T-helper 22 cell (primary cell): Measurements from ENCODE around the gene SLIT3.

Experiments used
- DNase-seq: peaks from one replicate; pipeline ENCODE4 v3.0.0-alpha.2; 2020; ENCODE audit warnings: low read depth

Gene SLIT3

DNA sequence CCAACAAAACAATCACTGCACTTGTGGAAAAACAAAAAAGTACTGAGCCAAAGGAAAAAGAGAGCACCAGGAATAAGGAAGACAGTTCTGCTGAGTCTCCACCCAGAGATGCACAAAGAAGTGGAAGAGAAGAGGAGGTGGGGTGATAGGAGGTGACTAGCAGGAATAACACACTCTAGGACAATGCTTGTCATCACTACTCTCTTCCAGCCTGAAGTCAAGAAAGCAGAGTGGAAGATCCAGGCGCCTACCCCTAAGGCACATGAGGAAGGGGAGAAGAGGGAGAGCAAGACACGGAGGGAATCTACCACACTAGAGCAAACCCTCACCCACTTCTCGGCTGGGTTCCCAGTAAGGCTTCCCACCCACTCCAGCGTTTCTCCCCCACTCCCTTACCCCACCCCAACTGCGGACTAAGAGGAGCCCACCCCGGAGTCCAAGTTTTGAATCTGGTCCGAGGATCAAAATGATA, 1.7 kb downstream of the SLIT3 start:
- DNase-seq, result no peak

DNA sequence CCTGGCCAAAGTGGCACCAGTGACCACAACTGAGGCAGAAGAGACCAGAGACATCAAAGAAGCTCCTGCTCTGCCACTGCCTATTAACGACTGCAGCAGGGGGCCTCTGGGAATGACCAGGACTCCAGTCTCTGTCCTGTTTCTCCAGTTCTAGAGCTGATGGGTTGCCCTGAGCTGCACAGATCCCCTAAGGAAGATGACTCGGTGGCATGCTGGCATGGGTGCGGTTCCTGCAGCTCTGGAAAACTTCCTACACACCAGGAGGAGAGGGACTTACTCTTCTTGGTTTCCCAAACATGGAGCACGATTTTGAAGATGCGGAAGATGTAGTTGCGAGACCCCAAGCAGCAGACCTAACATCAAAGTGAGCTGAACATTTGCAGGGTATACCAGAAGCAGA, 2.7 kb downstream of the SLIT3 start:
- no peak for DNase-seq

DNA sequence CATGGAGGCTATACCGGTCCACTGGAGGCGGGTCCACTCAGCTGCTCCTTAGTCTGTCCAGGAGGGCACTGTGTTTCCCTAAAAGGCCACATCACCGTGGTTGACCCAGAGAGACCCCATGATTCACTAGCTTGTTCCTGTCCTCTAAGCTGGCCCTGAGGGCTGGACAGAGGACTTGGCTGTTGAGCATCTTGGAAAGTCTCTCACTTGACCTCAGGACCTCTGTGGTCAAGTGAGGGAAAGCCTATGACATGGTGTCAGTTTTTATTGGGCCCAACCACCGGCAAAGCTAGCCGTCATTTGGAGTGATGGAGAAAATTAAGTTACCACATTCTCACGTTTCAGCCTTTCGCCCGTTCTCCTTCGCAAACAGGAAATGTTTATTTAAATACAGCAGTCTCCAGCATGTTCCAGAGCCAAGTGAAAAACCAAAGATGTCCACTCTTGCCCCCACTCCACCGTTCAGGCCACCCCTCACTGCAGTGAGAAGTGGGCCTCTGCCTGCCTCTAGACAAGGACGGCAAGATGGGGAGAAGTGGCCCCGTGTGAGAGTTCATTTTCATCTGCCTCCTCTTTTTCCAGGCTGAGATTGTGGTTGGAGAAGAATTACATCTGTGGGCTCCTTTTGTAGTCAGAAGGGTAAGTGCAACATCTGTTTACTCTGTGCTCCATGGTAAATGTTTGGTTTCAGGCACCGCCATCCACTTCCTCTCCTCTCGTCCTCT, 4.4 kb downstream of the SLIT3 start:
- DNase-seq, result no peak

DNA sequence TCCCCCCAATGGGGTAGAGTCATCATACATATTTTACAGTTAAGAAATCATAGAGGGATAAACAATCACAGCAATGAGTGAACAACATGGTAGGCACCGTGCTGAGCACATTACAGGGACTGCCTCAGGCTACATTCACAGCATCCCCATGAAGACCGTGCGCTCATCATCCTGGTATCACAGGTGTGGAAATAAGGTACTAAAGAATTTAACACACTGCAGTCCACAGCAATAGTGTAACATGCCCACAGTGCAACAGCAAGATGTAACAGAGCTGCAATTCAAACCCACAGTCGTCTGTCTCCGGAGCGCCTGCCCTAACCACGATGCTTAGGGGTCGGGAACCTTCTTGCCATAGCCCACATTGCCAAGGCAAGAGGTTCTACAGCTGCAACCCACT, 5.6 kb downstream of the SLIT3 start:
- DNase-seq, result no peak

DNA sequence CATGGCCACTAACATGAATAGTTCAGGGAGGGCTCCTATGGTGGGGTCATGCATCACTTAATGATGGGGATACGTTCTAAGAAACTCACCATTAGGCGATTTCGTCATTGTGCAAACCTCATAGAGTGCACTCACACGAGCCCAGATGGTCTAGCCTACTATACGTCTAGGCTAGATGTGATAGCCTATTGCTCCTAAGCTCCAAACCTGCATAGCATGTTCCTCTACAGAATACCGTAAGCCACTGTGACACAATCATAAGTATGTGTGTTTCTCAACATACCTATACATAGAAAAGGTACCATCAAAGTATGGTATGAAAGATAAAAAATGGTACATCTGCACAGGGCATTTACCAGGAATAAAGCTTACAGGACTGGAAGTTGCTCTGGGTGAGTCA, 6.3 kb downstream of the SLIT3 start:
- DNase-seq, result no peak

DNA sequence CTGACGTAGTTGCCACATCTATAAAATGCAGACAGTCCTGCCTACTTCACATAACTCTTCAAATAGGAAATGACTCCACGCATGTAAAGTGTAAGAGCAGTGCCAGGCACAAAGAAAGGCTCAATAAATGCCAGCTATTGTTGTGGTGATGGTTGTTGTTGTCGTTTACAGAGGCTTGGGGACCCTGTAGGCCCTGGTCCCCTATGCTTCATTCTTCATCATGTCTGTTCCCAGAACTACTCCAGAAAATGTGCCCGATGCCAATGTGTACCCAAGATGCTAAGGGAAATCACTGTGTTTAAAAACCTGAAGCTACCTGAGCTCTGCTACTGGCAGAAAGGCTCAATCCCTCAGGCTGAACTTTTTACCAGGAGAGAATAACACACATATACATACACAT, 9.1 kb downstream of the SLIT3 start:
- no peak for DNase-seq

DNA sequence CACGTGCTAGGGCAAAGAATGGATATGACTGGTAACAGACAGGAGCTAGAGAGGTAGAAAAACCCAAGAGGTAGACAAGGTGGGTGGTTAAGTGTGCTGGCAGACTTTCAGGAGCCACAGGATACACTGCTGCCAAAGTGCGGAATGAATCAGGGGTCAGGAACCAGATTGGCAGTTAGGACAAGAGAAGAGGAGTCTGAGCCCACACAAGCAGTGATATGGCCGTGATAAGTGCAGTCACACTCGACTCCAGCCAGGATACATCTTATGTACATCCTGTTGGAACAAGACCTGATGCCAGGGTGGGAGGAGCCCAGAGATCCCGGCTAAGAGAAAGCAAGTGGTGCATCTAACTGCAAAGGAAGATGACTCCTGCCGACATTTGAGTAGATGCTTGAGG, 10.0 kb downstream of the SLIT3 start:
- no peak for DNase-seq

DNA sequence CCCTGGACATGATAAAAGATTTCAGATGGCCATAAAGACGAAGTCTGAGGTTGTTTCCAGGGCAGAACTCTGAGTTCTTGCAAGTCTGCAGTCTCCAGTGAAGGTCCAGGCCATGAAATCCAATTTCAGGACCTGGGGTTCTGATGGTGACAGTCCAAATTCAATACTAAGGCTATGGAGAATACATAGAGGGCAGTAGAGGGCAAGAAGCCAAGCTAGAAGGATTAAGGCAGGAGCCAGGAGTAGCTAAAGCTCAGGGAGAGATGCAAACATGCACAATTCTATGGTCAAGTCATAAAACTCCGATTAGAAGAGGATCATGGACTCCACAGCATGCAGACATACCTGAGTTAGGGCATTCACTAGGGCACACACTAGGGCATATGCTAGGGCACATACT, 11.4 kb downstream of the SLIT3 start:
- no peak for DNase-seq

DNA sequence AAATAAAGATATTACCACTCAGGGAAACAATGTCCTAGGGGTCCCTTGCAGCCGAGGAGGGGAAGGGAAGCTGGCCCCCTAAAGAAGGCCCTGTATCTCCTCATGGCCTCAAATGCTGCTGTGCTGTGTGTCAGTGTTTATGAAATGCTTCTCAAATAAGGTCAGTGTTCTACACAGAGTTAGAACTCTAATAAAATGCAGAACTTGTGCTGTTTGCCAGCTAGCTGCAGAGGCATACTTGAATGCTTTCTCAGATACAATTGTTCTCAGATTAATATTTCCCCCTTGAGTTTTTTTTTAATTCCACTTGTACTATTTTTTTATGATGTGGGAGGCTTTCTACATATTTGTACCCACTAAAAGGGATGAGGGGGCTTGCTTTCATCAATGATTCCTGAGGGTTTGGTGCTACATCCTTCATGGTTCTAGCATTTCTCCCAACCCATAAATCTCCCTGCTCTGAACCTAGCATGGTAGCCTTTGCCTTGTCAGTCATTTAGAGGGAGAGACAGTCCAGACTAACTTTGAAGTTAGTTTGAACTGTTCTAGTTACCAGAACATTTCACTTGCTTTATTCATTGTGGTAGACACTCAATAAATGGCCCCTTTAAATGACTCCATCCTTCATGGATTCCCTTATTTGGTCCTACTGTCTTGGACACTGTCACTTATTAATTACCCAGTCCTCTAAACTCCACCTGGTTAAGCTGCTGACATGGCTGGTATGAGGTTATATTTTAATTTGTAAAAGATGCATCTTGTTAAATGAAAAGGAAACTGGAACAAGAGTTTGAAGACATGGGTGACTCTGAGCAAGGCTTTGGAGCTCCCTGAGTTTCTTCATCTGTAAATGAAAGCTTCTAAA, 12.6 kb downstream of the SLIT3 start:
- no peak for DNase-seq

DNA sequence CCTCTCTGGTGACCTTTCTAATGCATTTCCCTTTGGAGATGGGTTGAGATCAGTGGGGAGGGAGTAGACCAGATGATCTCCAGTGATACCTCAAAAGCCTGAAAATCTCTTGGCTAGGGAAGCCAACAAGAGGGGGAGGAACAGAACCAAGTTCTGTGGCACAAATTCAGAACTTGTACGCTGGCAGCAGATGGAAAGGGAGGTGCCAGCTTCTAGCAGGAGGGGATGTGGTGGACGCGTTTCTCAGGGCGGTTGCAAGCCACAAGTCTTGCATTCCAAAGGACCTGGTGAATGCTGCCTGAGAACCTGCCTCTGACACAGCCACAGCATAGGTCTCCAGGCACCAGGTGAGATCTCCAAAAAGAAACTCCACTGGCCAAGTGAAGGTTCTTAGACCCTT, 13.4 kb downstream of the SLIT3 start:
- DNase-seq, result no peak

DNA sequence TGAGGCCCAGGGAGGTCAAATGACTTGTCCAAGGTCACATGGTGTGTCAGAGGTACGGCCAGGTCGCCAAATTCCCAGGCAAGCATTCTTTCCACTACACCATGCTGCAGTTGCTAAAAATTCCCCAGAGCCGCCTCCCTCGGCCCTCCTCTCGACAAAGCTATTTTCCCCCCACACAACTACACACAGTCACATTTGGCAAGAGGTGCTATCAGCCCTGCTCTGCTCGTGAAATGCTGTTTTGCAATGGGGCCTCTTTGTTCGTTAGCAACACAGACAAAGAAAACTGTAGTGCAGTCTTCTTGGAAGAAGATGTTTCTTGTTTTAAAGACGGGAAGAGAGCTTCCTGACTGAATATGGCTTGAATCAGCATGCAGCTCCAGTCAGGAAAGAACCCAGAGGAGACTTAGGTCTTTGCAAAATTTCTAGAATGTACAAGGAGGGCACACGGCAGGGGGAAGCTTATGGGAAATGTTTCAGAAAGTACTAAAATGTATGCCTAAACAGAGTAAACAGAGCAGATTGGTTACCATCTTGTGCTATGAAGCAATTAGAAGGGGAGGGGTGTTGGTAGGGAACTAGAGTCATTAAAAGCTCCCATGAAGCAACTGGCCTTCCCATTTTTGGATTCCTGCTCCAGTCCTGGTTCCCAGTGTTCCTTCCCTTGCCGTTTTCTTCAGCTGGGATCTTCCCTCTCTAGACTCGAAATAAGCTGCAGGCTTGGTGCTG, 14.2 kb downstream of the SLIT3 start:
- DNase-seq, result no peak

DNA sequence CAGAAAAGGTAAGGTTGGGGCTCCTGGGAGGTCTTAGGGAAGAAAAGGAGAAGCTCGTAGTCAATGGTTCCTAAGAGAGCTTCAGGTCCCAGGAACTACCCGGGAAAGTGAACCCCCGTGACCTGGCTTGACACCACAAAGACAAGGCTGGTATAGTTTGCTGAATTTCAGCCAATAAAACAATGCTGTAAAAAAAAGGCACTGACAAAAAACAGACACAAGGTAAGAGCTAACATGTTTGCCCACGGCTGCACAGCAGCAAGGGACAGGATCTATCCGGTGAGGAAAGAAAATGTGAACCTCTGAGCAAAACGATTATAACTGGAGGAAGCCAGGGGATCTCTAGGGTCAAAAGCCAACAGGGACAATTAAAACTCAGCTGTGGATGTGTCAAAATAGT, 17.1 kb downstream of the SLIT3 start:
- DNase-seq, result no peak

DNA sequence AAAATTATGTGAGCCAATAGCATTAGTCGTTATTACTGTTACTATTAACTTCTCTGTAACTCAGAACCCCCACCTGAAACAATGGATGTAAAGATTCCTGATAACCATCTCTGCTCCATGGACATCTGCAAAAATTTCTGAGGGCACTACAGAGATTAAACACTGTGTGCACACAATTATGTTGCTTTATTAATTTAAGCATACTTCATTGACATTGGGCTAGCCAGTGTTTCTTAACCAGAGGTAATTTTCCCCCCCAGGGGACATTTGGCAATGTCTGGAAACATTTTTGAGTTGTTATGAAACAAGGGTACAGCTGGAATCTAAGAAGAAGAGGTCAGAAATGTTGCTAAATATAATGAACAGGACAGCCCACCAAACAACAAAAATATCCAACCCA, 19.3 kb downstream of the SLIT3 start:
- DNase-seq, result no peak

DNA sequence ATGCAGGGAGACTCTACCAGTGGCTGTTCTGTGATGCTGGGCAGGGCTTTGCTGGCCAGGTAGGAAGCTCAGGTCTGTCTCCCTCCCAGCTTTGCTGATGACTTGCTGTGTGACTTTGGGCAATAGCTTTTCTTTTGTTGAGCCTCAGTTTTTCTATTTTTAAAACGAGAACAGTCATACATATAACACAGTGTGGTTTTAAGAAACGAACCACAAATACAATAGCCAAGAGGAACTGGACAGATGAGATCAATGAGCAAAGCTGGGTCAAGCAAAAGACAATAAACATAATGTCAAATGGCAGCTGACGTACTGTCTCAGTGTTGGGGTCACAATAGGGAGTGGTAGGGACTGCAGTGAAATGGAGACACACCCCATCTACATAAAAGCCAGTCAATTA, 20.2 kb downstream of the SLIT3 start:
- no peak for DNase-seq

DNA sequence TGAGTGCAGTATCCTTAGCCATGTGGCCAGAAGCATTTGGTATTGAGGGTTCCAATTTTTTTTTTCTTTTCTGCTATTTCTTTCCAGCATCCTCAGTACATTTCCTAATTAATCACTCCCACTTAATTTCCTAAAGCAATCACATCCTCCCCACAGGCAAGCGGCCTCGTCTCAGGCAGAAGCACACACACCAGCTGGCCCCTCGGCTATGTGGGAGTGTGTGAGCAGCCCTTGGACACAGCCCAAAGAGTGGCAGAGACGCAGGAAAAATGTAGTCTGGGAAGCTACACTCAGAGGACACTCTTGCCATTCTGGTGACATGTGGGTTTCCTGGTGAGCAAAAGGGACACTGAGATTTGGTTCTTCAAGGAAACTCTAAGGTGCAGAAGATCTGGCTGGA, 20.7 kb downstream of the SLIT3 start:
- DNase-seq, result no peak

DNA sequence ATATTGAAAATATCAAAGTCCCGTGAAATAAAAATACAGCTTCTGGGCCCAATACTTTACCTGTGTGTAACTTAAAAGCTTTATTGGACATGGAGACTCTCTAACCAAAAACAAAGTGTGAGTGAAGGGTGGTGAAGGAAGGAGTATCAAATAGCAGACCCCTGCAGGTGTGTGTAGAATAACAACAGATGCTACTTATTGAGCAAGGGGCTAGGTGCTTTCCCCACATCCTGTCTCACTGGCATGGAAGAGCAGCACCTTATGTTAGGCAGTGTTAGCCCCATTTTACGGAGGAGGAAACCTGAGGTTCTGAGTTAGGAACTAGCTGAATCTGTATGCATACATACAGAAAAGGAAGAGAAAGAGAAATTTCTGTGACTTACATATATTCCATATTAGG, 21.8 kb downstream of the SLIT3 start:
- DNase-seq, result no peak

DNA sequence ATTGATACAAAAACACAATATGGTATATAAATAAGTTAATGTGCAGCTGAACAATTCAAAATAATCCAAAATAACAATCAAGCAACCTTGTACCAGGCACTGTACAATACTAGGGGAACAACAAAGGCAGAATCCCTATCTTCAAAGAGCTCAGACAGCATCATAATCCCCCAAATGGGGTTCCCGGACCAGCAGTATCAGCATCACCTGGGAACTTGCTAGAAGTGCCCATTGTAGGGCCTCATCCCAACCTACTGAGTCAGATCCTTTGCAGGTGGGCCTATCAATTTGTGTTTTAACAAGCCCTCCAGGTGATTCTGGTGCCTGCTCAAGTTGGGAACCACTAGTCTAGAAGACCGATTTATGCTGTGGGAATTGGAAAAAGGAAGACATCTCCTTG, 27.1 kb downstream of the SLIT3 start:
- no peak for DNase-seq

DNA sequence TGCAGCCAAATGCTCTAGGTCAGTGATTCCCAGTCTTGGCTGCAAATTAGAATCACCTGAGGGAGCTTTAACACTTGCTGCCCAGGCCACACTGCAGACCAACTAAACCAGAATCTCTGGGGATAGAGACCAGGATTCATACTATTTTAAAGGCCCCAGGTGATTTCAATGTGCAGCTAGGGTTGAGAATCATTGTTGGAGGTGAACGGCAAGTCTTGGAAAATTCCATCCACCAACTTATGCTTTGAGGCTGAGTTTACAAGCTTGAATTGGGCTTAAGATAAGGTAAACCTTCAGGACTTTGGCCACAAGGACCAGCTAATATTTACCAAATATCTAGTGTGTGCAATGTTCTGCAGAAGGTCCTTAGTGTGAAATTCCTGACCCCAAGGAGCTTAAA, 27.5 kb downstream of the SLIT3 start:
- no peak for DNase-seq

DNA sequence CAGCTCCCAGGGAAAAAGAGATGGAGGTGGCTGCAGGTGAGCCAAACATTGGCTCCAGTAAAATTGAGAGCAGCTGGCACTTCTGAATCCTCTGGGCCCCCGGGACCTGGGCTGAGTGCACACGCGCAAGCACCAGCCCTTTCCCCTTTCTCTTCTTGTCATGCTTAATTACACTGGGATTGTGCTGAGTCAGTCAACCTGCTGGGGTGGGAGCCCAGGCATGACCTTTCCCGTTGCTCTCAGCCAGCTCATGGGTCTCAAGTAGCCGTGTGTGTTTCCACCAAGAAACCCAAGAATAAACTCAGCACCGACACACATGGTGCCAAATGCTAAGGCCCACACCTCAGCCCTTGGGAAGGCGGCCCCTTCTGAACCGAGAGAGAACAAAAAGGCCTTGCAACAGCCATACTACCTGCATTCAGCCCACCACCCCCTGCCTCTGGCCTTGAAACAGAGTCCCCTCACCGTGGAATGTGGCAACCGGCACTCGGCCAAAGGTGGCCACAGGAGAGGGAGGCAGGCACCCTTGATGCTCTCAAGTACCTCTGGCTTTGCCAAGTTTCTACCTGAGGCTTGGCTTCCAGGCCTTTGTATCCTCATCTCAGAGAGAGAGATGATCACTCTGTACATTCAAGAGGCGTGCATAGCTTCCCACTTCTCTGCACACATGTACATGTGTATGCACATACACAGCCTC, 28.1 kb downstream of the SLIT3 start:
- no peak for DNase-seq

DNA sequence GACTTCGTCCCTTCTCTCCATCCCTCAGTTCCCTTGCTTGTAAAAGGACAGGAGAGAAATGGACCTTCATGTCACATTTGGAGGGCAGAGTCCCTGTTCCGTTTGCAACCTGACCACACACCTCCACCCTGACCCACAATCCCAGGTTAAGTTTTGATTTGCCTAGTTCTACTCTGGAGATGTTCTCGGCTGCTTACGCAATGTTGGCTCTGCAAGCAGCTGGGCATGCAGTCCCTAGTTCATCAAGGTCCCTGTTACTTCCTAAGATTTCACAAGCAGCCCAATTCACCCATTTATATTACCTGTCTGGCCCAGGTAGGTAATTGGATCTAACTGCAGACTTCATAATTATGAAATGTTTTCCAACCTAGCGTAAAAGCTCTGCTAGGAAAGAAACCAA, 28.8 kb downstream of the SLIT3 start:
- no peak for DNase-seq

DNA sequence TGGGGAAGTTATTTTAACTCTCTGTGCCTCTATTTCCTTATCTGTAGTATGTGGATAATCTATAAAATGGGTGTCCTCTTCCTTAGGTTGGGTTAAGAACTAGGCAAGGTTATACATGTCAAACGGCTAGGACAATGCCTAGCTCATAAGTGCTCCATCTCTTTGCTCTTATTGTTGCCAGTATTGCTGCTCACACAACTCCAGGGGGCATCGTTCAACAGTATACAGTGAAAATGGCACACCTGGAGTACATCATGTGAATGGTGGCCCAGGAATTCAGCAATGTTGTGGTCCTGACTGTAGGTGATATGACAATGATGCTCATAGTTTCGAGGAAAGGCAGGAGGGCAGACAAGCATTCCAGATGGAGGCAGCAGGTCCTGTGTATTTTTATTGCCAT, 30.1 kb downstream of the SLIT3 start:
- no peak for DNase-seq

DNA sequence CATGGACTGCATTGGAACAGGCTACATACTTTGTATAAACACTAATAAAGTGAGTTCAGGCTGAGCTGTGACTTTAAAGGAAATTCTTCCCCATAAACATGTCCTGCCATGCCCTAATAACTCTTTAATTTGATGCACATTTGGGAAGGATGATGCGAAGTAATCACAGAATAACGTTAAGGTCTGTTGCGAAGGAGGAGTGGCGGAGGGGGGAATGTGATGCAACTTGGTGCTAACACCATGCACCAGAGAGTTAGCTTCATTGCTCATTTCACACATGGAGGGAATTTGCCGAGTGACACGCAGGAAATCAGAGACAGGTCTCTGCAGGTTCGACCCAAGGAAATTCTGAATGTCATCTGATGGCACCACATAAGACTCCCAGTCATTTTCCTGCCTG, 32.9 kb downstream of the SLIT3 start:
- no peak for DNase-seq
